ENCODE data around the gene RAB7B. TPM values are rescaled to one million over a fixed set of nuclear protein-coding genes. Genes with fewer than 3 reads are reported as not detected.

The RAB7B gene
- total and polyA plus RNA-seq, 2 of the 13 experiments (the other 11 are each of a cell fraction or from before 2014, with no cell fraction given): 0.05 to 0.46 TPM

DNA sequence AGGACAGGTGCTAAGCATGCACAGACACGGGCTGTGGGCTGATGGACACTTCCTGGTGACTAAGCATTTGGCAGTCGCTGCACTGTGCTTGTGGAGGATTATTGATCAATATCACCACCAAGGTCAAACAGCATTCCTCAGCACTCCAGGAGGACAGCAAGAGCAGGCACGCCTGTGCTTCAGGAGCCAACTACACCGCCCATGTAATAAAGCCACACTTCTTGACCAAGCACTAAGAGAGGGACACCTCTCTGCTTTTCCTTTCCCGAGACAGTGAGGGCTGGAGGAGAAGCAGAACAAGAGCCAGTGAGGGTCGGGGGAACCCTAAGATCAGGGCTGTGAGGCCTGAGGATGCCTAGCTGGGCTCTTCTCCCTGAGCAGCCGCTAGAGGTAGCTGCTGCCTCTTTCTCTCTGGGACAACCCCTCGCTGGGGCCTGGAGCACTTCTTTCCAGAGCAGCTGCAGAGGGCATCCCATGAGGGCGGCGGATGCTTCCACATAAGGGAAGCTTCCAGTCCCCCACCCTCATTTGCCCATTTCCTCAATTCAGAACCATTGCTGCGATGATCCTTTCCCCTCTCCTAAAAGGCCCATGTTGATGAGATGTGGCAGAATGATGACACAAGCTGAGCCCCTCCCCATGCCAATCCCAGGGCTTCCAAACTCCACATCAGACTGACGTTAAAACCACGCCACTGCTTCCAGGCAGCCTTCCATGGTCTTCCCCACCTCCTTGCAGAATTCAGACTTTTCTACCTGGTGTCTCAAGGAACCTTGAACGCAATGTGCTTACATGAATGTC is 19.1 kb downstream of the RAB7B start (continued):
- TF ChIP-seq, protein P1, sequence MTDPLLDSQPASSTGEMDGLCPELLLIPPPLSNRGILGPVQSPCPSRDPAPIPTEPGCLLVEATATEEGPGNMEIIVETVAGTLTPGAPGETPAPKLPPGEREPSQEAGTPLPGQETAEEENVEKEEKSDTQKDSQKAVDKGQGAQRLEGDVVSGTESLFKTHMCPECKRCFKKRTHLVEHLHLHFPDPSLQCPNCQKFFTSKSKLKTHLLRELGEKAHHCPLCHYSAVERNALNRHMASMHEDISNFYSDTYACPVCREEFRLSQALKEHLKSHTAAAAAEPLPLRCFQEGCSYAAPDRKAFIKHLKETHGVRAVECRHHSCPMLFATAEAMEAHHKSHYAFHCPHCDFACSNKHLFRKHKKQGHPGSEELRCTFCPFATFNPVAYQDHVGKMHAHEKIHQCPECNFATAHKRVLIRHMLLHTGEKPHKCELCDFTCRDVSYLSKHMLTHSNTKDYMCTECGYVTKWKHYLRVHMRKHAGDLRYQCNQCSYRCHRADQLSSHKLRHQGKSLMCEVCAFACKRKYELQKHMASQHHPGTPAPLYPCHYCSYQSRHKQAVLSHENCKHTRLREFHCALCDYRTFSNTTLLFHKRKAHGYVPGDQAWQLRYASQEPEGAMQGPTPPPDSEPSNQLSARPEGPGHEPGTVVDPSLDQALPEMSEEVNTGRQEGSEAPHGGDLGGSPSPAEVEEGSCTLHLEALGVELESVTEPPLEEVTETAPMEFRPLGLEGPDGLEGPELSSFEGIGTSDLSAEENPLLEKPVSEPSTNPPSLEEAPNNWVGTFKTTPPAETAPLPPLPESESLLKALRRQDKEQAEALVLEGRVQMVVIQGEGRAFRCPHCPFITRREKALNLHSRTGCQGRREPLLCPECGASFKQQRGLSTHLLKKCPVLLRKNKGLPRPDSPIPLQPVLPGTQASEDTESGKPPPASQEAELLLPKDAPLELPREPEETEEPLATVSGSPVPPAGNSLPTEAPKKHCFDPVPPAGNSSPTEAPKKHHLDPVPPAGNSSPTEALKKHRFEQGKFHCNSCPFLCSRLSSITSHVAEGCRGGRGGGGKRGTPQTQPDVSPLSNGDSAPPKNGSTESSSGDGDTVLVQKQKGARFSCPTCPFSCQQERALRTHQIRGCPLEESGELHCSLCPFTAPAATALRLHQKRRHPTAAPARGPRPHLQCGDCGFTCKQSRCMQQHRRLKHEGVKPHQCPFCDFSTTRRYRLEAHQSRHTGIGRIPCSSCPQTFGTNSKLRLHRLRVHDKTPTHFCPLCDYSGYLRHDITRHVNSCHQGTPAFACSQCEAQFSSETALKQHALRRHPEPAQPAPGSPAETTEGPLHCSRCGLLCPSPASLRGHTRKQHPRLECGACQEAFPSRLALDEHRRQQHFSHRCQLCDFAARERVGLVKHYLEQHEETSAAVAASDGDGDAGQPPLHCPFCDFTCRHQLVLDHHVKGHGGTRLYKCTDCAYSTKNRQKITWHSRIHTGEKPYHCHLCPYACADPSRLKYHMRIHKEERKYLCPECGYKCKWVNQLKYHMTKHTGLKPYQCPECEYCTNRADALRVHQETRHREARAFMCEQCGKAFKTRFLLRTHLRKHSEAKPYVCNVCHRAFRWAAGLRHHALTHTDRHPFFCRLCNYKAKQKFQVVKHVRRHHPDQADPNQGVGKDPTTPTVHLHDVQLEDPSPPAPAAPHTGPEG (CRISPR knock-in tag; IDR thresholded peaks at IDR 0.05): no peak
- TF ChIP-seq, protein P2, sequence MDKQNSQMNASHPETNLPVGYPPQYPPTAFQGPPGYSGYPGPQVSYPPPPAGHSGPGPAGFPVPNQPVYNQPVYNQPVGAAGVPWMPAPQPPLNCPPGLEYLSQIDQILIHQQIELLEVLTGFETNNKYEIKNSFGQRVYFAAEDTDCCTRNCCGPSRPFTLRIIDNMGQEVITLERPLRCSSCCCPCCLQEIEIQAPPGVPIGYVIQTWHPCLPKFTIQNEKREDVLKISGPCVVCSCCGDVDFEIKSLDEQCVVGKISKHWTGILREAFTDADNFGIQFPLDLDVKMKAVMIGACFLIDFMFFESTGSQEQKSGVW (CRISPR knock-in tag; IDR thresholded peaks at IDR 0.05; ENCODE audit: borderline replicate concordance): no peak
- TF ChIP-seq, protein P3, sequence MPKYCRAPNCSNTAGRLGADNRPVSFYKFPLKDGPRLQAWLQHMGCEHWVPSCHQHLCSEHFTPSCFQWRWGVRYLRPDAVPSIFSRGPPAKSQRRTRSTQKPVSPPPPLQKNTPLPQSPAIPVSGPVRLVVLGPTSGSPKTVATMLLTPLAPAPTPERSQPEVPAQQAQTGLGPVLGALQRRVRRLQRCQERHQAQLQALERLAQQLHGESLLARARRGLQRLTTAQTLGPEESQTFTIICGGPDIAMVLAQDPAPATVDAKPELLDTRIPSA (CRISPR knock-in tag; IDR thresholded peaks at IDR 0.05; ENCODE audit: borderline replicate concordance): no peak
- no peak for TF ChIP-seq ZNF629 (CRISPR knock-in tag; conservative IDR thresholded peaks at IDR 0.05)
- TF ChIP-seq, protein P4, sequence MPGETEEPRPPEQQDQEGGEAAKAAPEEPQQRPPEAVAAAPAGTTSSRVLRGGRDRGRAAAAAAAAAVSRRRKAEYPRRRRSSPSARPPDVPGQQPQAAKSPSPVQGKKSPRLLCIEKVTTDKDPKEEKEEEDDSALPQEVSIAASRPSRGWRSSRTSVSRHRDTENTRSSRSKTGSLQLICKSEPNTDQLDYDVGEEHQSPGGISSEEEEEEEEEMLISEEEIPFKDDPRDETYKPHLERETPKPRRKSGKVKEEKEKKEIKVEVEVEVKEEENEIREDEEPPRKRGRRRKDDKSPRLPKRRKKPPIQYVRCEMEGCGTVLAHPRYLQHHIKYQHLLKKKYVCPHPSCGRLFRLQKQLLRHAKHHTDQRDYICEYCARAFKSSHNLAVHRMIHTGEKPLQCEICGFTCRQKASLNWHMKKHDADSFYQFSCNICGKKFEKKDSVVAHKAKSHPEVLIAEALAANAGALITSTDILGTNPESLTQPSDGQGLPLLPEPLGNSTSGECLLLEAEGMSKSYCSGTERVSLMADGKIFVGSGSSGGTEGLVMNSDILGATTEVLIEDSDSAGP (CRISPR knock-in tag; IDR thresholded peaks at IDR 0.05; ENCODE audit: borderline replicate concordance): peak; percentile 54; the same call in 1 of the 2 replicates
- 0 out of 2 replicates have a peak, but pooled peaks have one; percentile 46 for TF ChIP-seq BORCS8-MEF2B (CRISPR knock-in tag; IDR thresholded peaks at IDR 0.05)
- TF ChIP-seq, protein P5, sequence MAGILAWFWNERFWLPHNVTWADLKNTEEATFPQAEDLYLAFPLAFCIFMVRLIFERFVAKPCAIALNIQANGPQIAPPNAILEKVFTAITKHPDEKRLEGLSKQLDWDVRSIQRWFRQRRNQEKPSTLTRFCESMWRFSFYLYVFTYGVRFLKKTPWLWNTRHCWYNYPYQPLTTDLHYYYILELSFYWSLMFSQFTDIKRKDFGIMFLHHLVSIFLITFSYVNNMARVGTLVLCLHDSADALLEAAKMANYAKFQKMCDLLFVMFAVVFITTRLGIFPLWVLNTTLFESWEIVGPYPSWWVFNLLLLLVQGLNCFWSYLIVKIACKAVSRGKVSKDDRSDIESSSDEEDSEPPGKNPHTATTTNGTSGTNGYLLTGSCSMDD (CRISPR knock-in tag; IDR thresholded peaks at IDR 0.05): no peak
- TF ChIP-seq SRF (IDR thresholded peaks at IDR 0.05; ENCODE audit: low read depth, low read length): no peak
- TF ChIP-seq ZNF34 (CRISPR knock-in tag; IDR thresholded peaks at IDR 0.05; ENCODE audit: borderline replicate concordance): no peak
- TF ChIP-seq ZFP36 (IDR thresholded peaks at IDR 0.05; ENCODE audit: borderline replicate concordance, low read depth, low read length, partially characterized antibody): no peak
- peak; percentile 13; the same call in 1 of the 2 replicates for TF ChIP-seq ZNF619 (CRISPR knock-in tag; IDR thresholded peaks at IDR 0.05)
- TF ChIP-seq RAD21 (CRISPR knock-in tag; IDR thresholded peaks at IDR 0.05): peak; percentile 80
- TF ChIP-seq ZNF12 (CRISPR knock-in tag; IDR thresholded peaks at IDR 0.05): no peak
